D721Med (cell line): ENCODE measurements around the gene GSG1L.

Experiments used
- DNase-seq: peaks from one replicate; pipeline ENCODE4 v3.0.0; 2011; ENCODE audit warnings: low spot score; ENCODE audit not compliant: insufficient read length
- FAIRE-seq: peaks from 2 replicates; lab custom pipeline; 2011; peaks lifted over from hg19 to GRCh38; lab: Jason Lieb, UNC
- CTCF ChIP-seq: IDR thresholded peaks from 2 replicates; pipeline ENCODE4 v1.5.1; 2012; ENCODE audit warnings: mild to moderate bottlenecking, control low read depth; ENCODE audit not compliant: insufficient read depth; ENCODE audit errors: missing control alignments

Gene GSG1L

DNA sequence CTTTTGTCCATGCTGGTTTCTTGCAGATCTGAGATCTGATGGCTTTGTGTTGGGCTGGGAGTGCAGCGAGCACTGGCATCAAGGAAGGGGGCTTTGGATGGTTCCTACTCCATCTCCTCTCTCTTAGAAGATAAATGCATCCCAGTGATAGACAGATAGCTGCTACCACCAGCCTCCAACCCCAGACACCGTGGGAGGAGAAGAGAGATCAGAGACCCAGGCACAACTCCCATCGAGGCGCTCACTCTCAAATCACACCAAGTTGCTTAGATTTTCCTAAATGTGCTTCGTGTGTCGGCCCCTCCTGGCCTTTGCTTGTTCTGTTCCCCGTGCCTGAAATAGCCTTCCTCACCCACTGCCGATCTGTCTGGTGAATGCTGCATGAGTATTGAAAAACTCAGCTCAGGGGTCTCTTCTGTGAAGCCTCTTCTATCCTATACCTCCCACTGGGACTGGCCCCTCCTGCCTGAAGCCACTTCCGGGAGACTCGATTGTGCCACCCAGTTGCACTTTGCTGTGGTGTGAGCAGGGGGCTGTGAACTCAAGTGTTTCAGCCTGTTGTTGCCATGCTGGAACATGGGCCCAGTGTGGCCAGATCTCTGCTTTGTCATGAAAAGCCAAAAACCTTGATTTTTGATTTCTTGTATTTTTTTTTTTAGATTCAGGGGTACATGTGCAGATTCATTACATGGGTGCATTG lies 242.7 kb downstream of the GSG1L start:
- no peak for TF ChIP-seq CTCF
- DNase-seq, result no peak
- FAIRE-seq, result no peak

GRCh38 chr16:27819881-27820610 lies 243.5 kb downstream of the GSG1L start:
- DNase-seq (no peak), FAIRE-seq (no peak)
- no peak for TF ChIP-seq CTCF

DNA sequence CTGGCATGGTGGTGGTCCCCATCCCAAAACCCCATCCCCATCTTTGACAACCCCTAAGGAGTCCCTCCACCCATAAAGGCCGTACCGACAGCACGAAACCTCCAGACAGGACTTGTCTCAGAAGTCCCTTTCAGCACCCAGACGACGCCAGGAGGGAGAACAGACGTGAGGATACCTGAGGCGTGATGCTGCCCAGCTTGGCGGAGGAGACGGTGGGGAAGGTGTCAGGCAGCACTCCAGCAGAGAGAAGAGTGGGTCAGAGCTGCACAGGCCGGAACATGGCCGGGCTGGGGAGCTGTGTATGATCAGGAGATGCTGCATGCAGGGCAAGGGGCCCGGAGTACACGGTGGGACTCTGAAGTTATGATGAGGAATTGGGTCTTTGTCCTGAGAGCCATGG lies 244.2 kb downstream of the GSG1L start:
- no peak for TF ChIP-seq CTCF
- FAIRE-seq (no peak), DNase-seq (no peak)

DNA sequence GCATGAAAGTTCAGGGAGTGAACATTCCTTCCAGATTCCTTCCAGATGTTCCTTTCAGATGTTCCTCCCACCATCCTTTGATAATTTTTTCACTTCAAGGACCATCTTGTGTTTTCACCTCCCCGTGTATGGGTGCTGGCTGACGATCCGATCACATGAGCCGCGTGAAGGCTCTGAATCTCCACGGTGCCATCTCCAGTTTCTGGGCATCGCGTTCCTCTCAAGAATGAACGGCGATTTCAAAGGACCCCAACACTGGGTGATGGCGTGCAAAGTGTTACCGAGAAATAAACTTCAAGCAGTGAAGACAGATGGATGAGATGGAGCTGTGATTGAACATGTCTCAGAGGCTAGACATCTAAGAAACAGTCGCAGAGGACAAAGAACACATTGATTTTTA lies 245.3 kb downstream of the GSG1L start:
- no peak for TF ChIP-seq CTCF
- DNase-seq (no peak), FAIRE-seq (no peak)

DNA sequence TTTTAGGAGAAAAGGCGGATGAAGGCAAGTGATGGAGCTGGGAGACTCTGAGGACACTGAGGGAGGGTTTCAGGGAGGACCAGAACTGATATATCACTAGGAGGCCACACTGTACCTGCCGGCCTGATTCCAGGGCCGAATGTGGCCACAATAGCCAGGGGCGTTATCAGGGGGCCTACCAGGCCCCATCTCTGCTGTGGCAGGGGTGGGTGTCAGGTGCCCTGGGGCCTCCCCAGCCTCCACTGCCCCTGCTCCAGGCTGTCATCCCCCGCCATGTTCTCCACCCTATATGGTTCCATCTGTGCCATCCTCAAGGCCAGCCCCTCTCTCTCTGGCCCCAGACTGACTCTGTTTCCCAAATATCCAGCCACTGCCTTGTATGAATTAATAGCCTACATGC lies 246.5 kb downstream of the GSG1L start:
- no peak for TF ChIP-seq CTCF
- DNase-seq (no peak), FAIRE-seq (no peak)

DNA sequence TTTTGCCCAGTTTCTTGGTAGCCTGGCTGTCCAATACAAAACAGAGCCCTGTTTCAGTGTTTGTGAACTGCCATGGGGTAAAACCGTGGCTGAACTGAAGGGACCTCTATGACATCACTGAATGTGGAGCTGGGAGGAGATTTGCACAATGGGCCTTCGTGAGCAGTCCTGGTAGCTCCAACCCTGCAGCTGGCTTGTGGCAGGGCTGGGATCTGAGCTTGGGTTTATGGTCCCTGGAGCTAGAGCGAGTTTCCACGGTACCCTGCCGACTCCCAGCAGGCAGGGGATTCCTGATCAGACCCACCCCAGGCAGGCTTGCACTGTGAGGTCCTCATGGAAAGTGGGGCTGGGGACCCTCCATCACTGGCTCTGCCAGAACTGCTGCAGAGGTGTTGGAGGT lies 247.0 kb downstream of the GSG1L start:
- no peak for DNase-seq
- TF ChIP-seq CTCF, result no peak
- FAIRE-seq, result no peak

GRCh38 chr16:27813591-27813990 lies 249.9 kb downstream of the GSG1L start:
- no peak for DNase-seq
- no peak for TF ChIP-seq CTCF
- no peak for FAIRE-seq
